Natural killer cell (primary cell): ENCODE results near the gene MIER2. TPM values are rescaled to one million over a fixed set of nuclear protein-coding genes. Genes with fewer than 3 reads are reported as not detected.

Experiments used
- ATAC-seq, 3 donors: fragments of 150-1000 bp in 2 of 3; fragments of 200-7000 bp in 1 of 3; cut with Tn5 transposase; 1 replicate in 1 of 3; 2 replicates in 2 of 3; pipeline ENCODE4 v1.10.0; 2021; ENCODE audit warnings: mild to moderate bottlenecking in 2 of 3, moderate library complexity in 2 of 3
- DNase-seq, 2 donors: peaks; one replicate each; pipeline versions ENCODE4 v3.0.0 to v3.0.0-alpha.2; 2013 to 2021; ENCODE audit warnings: mixed read lengths in 1 of 2
- H3K27ac ChIP-seq: one replicate; pipeline ENCODE4 v1.5.1; 2013; ENCODE audit warnings: mild to moderate bottlenecking, low read length
- H3K27me3 ChIP-seq: one replicate; pipeline ENCODE4 v1.6.1; 2013; ENCODE audit warnings: low read length; ENCODE audit not compliant: control insufficient read depth, insufficient read depth
- H3K36me3 ChIP-seq: one replicate; pipeline ENCODE4 v1.6.1; 2013; ENCODE audit warnings: low read length; ENCODE audit not compliant: control insufficient read depth, insufficient read depth
- H3K4me1 ChIP-seq: one replicate; pipeline ENCODE4 v1.6.1; 2013; ENCODE audit warnings: low read length; ENCODE audit not compliant: control insufficient read depth, insufficient read depth
- H3K4me3 ChIP-seq: one replicate; pipeline ENCODE4 v1.5.1; 2013; ENCODE audit warnings: low read length
- H3K9me3 ChIP-seq: one replicate; pipeline ENCODE4 v1.6.1; 2013; ENCODE audit warnings: low read length; ENCODE audit not compliant: control insufficient read depth, insufficient read depth
- H3K27ac Mint-ChIP-seq, 2 donors: one replicate each; pipeline ENCODE4 v1.8.0; 2022; ENCODE audit warnings: mild to moderate bottlenecking in 2 of 2, mixed read lengths in 2 of 2, moderate library complexity in 1 of 2
- H3K27me3 Mint-ChIP-seq, 2 donors: one replicate each; pipeline ENCODE4 v1.8.0; 2022; ENCODE audit warnings: low read depth in 2 of 2, mixed read lengths in 2 of 2
- H3K36me3 Mint-ChIP-seq: one replicate; pipeline ENCODE4 v1.8.0; 2022; ENCODE audit warnings: mixed read lengths
- H3K4me1 Mint-ChIP-seq, 2 donors: one replicate each; pipeline ENCODE4 v1.8.0; 2022; ENCODE audit warnings: mixed read lengths in 2 of 2
- H3K4me3 Mint-ChIP-seq: one replicate; pipeline ENCODE4 v1.8.0; 2022; ENCODE audit warnings: mild to moderate bottlenecking, moderate library complexity, mixed read lengths
- H3K9me3 Mint-ChIP-seq, 2 donors: one replicate each; pipeline ENCODE4 v1.8.0; 2022; ENCODE audit warnings: mixed read lengths in 2 of 2
- CTCF ChIP-seq: fragments of 200-600 bp; IDR thresholded peaks from one replicate; pipeline ENCODE4 v1.8.0; 2022; ENCODE audit warnings: antibody characterized with exemption
- WGBS: methylation state at CpG from one replicate; pipeline ENCODE4 v1.1.7; 2013; ENCODE audit warnings: missing lambda C conversion rate; ENCODE audit not compliant: insufficient coverage; 5-methylcytosine and 5-hydroxymethylcytosine counted together
- intact Hi-C: fragments of 100-400 bp; cut with micrococcal nuclease; formaldehyde crosslinking; loops from one replicate; pipeline ENCODE4 v1.14.2; 2022
- total RNA-seq, 4 donors: library from RNA; stranded (reverse); fragments of 120-200 nt in 1 of 4; gene quantifications; one replicate each; pipeline versions ENCODE4 v1.2.3 to v1.2.4, GENCODE V29; 2013 to 2022

MIER2 gene
- total RNA-seq, 3 donors from 2014 or later (not counting 1 experiment from before 2014, with no cell fraction given): 14.8 to 17.7 (median 15.4) TPM

DNA sequence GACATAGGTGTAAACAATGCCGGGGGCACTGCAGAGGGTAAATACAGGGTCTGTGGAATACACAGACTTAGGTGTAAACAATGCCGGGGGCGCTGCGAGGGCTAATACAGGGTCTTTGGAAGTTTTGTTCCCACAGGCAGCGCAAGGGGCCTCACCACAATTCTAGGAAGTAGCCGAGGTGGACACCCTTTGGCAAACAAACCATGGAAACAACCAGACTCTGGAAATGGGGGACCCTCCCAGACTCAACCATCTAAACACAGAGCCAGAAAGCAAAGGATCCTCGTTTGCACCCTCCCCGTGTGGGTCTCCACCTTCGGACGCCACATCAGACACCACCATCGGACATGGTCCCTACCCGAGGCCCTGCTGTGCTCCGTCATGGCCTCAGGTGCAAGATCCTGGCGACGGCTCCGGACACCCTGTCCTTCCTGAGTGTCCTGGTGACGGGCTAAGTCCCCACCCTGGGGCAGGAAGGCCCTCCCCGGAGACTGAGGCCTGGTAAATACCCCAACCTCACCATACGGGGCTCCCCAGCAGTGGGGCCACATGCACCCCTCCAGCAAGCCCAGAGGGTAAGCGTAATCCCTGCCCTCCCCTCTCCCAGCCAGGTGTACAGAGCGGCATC, 36.7 kb downstream of the MIER2 start:
- Mint-ChIP-seq H3K4me3 (no peak overlapping the region), H3K4me1 (no peaks in the 10 kb centered on the region), H3K9me3 (no peaks in the 10 kb centered on the region), H3K36me3 (no peaks in the 10 kb centered on the region), H3K27ac (no peak overlapping the region), H3K27me3 (no peaks in the 10 kb centered on the region)
- H3K36me3 ChIP-seq: peaks cover 26% of the 10 kb centered on the region
- 98% methylated on average over 21 of the region's 21 CpGs for WGBS
- intact Hi-C loops: no loop called here
- H3K27me3 ChIP-seq: no peaks in the 10 kb centered on the region
- no peak for TF ChIP-seq CTCF
- DNase-seq: no peak
- no peak overlapping the region for H3K27ac ChIP-seq
- H3K4me3 ChIP-seq: no peak overlapping the region
- no peak for ATAC-seq
- no peaks in the 10 kb centered on the region for H3K4me1 ChIP-seq
- no peaks in the 10 kb centered on the region for H3K9me3 ChIP-seq

GRCh38 chr19:307111-307531, 37.5 kb downstream of the MIER2 start:
- no peaks in the 10 kb centered on the region for H3K27me3 ChIP-seq
- Mint-ChIP-seq H3K36me3 (no peaks in the 10 kb centered on the region), H3K27ac (no peak overlapping the region), H3K27me3 (no peaks in the 10 kb centered on the region), H3K9me3 (no peaks in the 10 kb centered on the region), H3K4me3 (no peak overlapping the region), H3K4me1 (no peaks in the 10 kb centered on the region)
- no peak overlapping the region for H3K4me3 ChIP-seq
- intact Hi-C loops: no loop called here
- peaks cover 26% of the 10 kb centered on the region for H3K36me3 ChIP-seq
- WGBS: 97% methylated on average over 26 of the region's 26 CpGs
- ATAC-seq (peak in 1 of 3 donors; percentile 15), DNase-seq (no peak)
- H3K27ac ChIP-seq: no peak overlapping the region
- no peaks in the 10 kb centered on the region for H3K9me3 ChIP-seq
- TF ChIP-seq CTCF: no peak
- no peaks in the 10 kb centered on the region for H3K4me1 ChIP-seq

DNA sequence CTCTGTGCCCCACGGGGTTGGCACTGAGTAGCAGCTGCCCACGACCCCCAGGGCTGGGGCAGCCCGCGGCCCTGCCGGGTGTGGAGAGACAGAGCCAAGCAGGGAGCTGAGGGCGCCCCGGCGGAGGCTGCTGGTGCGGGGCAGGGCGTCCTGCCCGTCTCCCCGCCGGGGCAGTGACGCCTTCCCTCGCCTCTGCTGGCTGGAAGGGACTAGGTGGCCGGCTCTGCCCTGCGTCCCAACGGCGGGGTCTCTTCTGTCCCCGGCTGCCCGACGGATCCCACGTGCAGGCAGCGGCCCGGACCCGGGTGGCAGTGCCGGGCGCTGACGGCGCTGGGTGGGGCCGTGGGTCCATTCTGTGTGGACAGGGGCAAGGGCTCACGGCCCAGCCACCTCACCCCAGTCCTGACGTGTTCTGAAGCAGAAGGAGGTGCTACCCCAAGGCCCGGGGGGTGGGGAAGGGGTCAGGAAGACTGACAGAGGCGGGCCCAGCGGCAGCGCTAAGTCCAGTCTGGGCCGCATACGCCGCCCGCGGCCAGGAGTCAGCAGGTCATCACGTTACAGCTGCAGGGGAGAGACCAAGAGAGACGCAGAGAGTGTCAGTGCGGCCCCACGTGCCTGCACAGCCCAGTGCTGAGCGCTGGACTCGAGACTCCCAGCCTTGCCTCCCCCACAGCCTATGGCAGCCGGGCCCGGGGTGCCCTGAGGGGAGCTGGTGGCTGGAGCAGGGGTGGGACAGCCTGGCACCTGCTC, 38.3 kb downstream of the MIER2 start:
- H3K4me1 ChIP-seq: no peaks in the 10 kb centered on the region
- DNase-seq (no peak), ATAC-seq (no peak)
- no peaks in the 10 kb centered on the region for H3K9me3 ChIP-seq
- no peak for TF ChIP-seq CTCF
- intact Hi-C loops: no loop called here
- H3K36me3 ChIP-seq: peaks cover 24% of the 10 kb centered on the region
- no peak overlapping the region for H3K27ac Mint-ChIP-seq
- H3K4me3 ChIP-seq: no peak overlapping the region
- H3K4me1 Mint-ChIP-seq: no peaks in the 10 kb centered on the region
- no peak overlapping the region for H3K4me3 Mint-ChIP-seq
- no peaks in the 10 kb centered on the region for H3K27me3 Mint-ChIP-seq
- no peak overlapping the region for H3K27ac ChIP-seq
- WGBS: 97% methylated on average over 50 of the region's 50 CpGs
- H3K36me3 Mint-ChIP-seq: no peaks in the 10 kb centered on the region
- H3K27me3 ChIP-seq: no peaks in the 10 kb centered on the region
- H3K9me3 Mint-ChIP-seq: no peaks in the 10 kb centered on the region
